OCI-LY1 (cell line): ENCODE measurements around the gene MACROD2.

Experiments
- H2AFZ ChIP-seq: fragments of 200-600 bp; sonication (generic), shearing (Covaris generic); 2 replicates; pipeline ENCODE4 v1.6.0; 2014; ENCODE audit warnings: antibody characterized with exemption, mild to moderate bottlenecking, low read length
- H3F3A ChIP-seq: fragments of 200-600 bp; sonication (generic), shearing (Covaris generic); 2 replicates; pipeline ENCODE4 v1.6.0; 2014; ENCODE audit warnings: mild to moderate bottlenecking, antibody characterized with exemption, low read length, moderate library complexity; ENCODE audit not compliant: insufficient read depth
- H3K27ac ChIP-seq: fragments of 200-600 bp; sonication (generic); 2 replicates; pipeline ENCODE4 v1.5.1; 2014; ENCODE audit warnings: low read length, mixed run types, mild to moderate bottlenecking, low read depth; ENCODE audit not compliant: poor library complexity, severe bottlenecking
- H3K27me3 ChIP-seq: fragments of 200-600 bp; sonication (generic); 2 replicates; pipeline ENCODE4 v1.6.0; 2014; ENCODE audit warnings: antibody characterized with exemption, mild to moderate bottlenecking, low read length, moderate library complexity; ENCODE audit not compliant: insufficient read depth
- H3K36me3 ChIP-seq: fragments of 200-600 bp; sonication (generic); 2 replicates; pipeline ENCODE4 v1.6.1; 2014; ENCODE audit warnings: mild to moderate bottlenecking, antibody characterized with exemption, low read length, moderate library complexity, mixed read lengths; ENCODE audit not compliant: insufficient read depth
- H3K4me1 ChIP-seq: fragments of 200-600 bp; sonication (generic); 2 replicates; pipeline ENCODE4 v1.5.1; 2014; ENCODE audit warnings: mild to moderate bottlenecking, low read length, moderate library complexity; ENCODE audit not compliant: insufficient read depth, severe bottlenecking
- H3K4me2 ChIP-seq: fragments of 200-600 bp; sonication (generic), shearing (Covaris generic); 2 replicates; pipeline ENCODE4 v1.6.1; 2014; ENCODE audit warnings: low read length
- H3K4me3 ChIP-seq: fragments of 200-600 bp; sonication (generic); 2 replicates; pipeline ENCODE4 v1.5.1; 2014; ENCODE audit warnings: low read length, low read depth, mild to moderate bottlenecking, mixed read lengths; ENCODE audit not compliant: poor library complexity, severe bottlenecking
- H3K79me2 ChIP-seq: fragments of 200-600 bp; shearing (Covaris generic); 2 replicates; pipeline ENCODE4 v1.6.1; 2016; ENCODE audit warnings: mixed run types, low read length, mixed read lengths; ENCODE audit not compliant: insufficient read depth
- H3K9ac ChIP-seq: fragments of 200-600 bp; sonication (generic), shearing (Covaris generic); 2 replicates; pipeline ENCODE4 v1.6.1; 2014; ENCODE audit warnings: mild to moderate bottlenecking, low read length, mixed read lengths
- H3K9me2 ChIP-seq: fragments of 200-600 bp; sonication (generic), shearing (Covaris generic); 2 replicates; pipeline ENCODE4 v1.6.1; 2014; ENCODE audit warnings: low read depth, mild to moderate bottlenecking, low read length, mixed read lengths
- H3K9me3 ChIP-seq: fragments of 200-600 bp; shearing (Covaris generic); 2 replicates; pipeline ENCODE4 v1.6.1; 2014; ENCODE audit warnings: low read length, mixed read lengths
- H4K20me1 ChIP-seq: fragments of 200-600 bp; sonication (generic), shearing (Covaris generic); 2 replicates; pipeline ENCODE4 v1.6.0; 2016; ENCODE audit warnings: mild to moderate bottlenecking, low read length; ENCODE audit not compliant: insufficient read depth
- EZH2 ChIP-seq: fragments of 200-600 bp; sonication (generic), shearing (Covaris generic); IDR thresholded peaks from 2 replicates; pipeline ENCODE4 v1.8.0; 2017; ENCODE audit warnings: borderline replicate concordance, mixed run types, mild to moderate bottlenecking, antibody characterized with exemption, low read length, moderate library complexity, mixed read lengths
- TF ChIP-seq, protein P1 (sequence below): fragments of 200-600 bp; sonication (generic), shearing (Covaris generic); IDR thresholded peaks from 2 replicates; pipeline ENCODE4 v1.5.1; 2017; ENCODE audit warnings: mild to moderate bottlenecking, antibody characterized with exemption, low read length, moderate library complexity, mixed read lengths

Gene MACROD2

DNA sequence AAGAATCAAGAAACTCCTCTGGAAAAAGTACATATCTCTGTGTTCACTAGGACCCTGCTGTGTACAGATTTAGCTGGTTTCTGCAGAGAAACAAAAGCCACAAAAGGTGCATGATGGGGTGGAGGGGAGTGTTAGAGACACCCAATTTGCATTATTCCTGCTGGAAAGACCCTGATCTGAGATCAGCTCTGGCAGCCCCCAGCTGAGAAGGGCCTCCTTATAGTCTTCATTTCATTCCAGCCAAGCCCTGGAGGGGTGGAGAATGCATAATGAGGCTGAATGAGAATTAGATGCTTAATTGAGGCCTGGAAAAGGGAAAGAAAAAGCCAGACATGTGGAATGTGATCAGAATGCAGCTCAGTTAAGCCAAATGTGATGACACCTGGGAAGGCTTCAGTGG is 2032.4 kb downstream of the MACROD2 start:
- Histone ChIP-seq H4K20me1 (no peaks in the 10 kb centered on the region), H3K27ac (no peak overlapping the region), H3K9ac (no peak overlapping the region), H3F3A (no peaks in the 10 kb centered on the region), H3K4me1 (no peaks in the 10 kb centered on the region), H2AFZ (no peak overlapping the region), H3K4me2 (no peak overlapping the region), H3K9me3 (no peaks in the 10 kb centered on the region), H3K9me2 (no peaks in the 10 kb centered on the region), H3K36me3 (no peaks in the 10 kb centered on the region), H3K4me3 (no peak overlapping the region), H3K27me3 (no peaks in the 10 kb centered on the region), H3K79me2 (no peaks in the 10 kb centered on the region)
- TF ChIP-seq, protein P1, sequence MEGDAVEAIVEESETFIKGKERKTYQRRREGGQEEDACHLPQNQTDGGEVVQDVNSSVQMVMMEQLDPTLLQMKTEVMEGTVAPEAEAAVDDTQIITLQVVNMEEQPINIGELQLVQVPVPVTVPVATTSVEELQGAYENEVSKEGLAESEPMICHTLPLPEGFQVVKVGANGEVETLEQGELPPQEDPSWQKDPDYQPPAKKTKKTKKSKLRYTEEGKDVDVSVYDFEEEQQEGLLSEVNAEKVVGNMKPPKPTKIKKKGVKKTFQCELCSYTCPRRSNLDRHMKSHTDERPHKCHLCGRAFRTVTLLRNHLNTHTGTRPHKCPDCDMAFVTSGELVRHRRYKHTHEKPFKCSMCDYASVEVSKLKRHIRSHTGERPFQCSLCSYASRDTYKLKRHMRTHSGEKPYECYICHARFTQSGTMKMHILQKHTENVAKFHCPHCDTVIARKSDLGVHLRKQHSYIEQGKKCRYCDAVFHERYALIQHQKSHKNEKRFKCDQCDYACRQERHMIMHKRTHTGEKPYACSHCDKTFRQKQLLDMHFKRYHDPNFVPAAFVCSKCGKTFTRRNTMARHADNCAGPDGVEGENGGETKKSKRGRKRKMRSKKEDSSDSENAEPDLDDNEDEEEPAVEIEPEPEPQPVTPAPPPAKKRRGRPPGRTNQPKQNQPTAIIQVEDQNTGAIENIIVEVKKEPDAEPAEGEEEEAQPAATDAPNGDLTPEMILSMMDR, result no peak
- no peak for TF ChIP-seq EZH2

- no peaks in the 10 kb centered on the region for H3K27me3 ChIP-seq
- H3F3A ChIP-seq, result no peaks in the 10 kb centered on the region
- H4K20me1 ChIP-seq, result no peaks in the 10 kb centered on the region
- no peaks in the 10 kb centered on the region for H3K9me3 ChIP-seq
- H3K4me3 ChIP-seq, result no peak overlapping the region
- no peaks in the 10 kb centered on the region for H3K9me2 ChIP-seq
- no peak for TF ChIP-seq EZH2
- TF ChIP-seq, protein P1, result no peak
- no peak overlapping the region for H2AFZ ChIP-seq
- H3K79me2 ChIP-seq, result no peaks in the 10 kb centered on the region
- no peaks in the 10 kb centered on the region for H3K4me1 ChIP-seq
- no peaks in the 10 kb centered on the region for H3K36me3 ChIP-seq
- H3K27ac ChIP-seq, result no peak overlapping the region
- no peak overlapping the region for H3K9ac ChIP-seq
- no peak overlapping the region for H3K4me2 ChIP-seq
Observed at GRCh38 chr20:16028923-16029322, 2033.6 kb downstream of the MACROD2 start.

DNA sequence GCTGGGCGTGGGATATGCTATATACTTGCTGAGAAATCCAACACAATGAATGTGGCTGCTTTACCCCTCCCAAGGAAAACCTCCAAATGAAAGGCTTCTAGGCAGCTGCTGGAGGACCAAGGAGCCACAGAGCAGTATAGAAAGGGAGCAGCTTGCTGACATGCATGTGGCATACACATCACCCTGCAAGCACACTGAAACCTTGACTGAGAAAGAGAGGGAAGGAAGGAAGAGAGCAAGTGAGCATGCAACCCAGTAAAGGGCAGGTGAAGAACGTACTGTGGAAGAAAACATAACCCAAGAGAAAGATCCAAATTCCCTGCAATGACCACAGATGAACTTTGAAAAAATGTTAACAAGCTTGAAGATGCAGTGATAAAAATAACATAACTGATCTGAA is 2034.9 kb downstream of the MACROD2 start:
- H3K4me3 ChIP-seq, result no peak overlapping the region
- TF ChIP-seq, protein P1, result no peak
- no peak for TF ChIP-seq EZH2
- no peak overlapping the region for H3K27ac ChIP-seq
- no peaks in the 10 kb centered on the region for H3K27me3 ChIP-seq
- no peaks in the 10 kb centered on the region for H3K36me3 ChIP-seq
- H3F3A ChIP-seq, result no peaks in the 10 kb centered on the region
- H2AFZ ChIP-seq, result no peak overlapping the region
- no peaks in the 10 kb centered on the region for H3K9me2 ChIP-seq
- H3K9ac ChIP-seq, result no peak overlapping the region
- no peaks in the 10 kb centered on the region for H3K4me1 ChIP-seq
- no peaks in the 10 kb centered on the region for H4K20me1 ChIP-seq
- H3K9me3 ChIP-seq, result no peaks in the 10 kb centered on the region
- H3K4me2 ChIP-seq, result no peak overlapping the region
- H3K79me2 ChIP-seq, result no peaks in the 10 kb centered on the region
